ENCODE results near the gene CPSF4L. TPM values are rescaled to one million over a fixed set of nuclear protein-coding genes. Genes with fewer than 3 reads are reported as not detected.

Gene CPSF4L
- total RNA-seq, 1 donor from 2014 or later, result not detected

GRCh38 chr17:73284354-73284753, 22.7 kb upstream of the CPSF4L start:
- TF ChIP-seq CTCF (conservative IDR thresholded peaks at IDR 0.05; ENCODE audit: low read depth, low read length), result no peak
- no peak for DNase-seq (ENCODE audit: low read depth)
- H3K4me3 ChIP-seq (ENCODE audit: low read depth, low read length), result no peak overlapping the region

DNA sequence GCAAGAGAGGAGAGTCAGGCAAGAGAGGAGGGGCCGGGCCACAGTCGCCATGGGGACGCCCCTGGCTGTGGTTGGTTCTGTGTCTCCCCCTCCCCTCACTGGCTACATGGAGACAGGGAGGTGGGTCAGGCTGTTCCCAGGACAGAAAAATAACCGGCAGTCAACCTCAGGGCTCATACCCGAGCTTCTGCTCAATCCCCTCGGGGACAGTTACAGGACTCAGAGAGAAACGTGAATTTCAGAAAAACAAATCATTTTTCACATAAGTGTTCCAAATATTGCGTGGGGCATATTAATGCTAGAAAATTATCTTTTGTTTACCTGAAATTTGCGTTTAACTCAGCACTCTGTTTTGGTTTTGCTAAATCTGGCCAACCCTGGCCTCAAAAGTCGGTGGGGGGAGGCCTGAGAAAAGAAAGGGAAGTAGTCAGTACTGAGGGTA, 22.2 kb upstream of the CPSF4L start:
- no peak for TF ChIP-seq CTCF (conservative IDR thresholded peaks at IDR 0.05; ENCODE audit: low read depth, low read length)
- no peak overlapping the region for H3K4me3 ChIP-seq (ENCODE audit: low read depth, low read length)
- DNase-seq (ENCODE audit: low read depth), result no peak

DNA sequence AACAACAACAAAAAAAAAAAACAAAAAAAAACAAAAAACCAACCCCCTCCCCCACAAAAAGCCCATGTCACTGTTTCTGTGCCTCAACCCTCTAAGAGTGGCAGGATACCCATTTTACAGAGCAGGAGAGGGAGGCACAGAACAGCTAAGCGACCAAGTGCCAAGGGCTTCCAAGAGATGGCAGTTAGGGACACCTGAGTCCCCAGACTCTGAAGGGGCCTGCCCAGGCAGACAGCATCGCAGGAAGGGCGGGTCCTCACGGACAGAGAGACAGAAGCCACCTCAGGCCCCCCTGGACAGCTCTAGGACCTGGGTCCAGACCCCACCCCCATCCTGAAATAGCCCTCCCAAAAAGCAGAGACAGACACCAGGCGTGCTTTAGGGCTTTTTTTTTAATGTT, 21.6 kb upstream of the CPSF4L start:
- DNase-seq (ENCODE audit: low read depth), result no peak
- no peak for TF ChIP-seq CTCF (conservative IDR thresholded peaks at IDR 0.05; ENCODE audit: low read depth, low read length)
- H3K4me3 ChIP-seq (ENCODE audit: low read depth, low read length), result no peak overlapping the region

DNA sequence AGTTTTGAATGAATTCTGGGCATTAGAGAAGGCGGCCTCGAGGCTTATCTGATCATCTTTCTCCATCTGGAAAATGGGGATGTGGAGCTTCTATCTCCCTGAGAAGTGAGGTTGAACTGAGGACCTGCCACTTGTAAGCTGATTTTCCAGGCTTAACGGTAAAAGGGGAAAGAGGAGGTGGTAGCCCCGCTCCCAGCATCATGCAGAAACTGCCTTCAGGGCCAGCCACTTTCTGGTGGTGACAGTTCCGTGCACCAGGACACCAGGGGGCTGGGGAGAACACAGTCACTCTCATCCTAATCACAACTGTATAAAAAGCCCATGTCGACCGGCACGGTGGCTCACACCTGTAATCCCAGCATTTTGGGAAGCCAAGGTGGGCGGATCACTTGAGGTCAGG, 20.9 kb upstream of the CPSF4L start:
- H3K4me3 ChIP-seq (ENCODE audit: low read depth, low read length), result no peak overlapping the region
- no peak for DNase-seq (ENCODE audit: low read depth)
- no peak for TF ChIP-seq CTCF (conservative IDR thresholded peaks at IDR 0.05; ENCODE audit: low read depth, low read length)

- no peak for DNase-seq (ENCODE audit: low read depth)
- no peak overlapping the region for H3K4me3 ChIP-seq (ENCODE audit: low read depth, low read length)
- no peak for TF ChIP-seq CTCF (conservative IDR thresholded peaks at IDR 0.05; ENCODE audit: low read depth, low read length)
These were observed 20.2 kb upstream of the CPSF4L start for GRCh38 chr17:73281928-73282327.

DNA sequence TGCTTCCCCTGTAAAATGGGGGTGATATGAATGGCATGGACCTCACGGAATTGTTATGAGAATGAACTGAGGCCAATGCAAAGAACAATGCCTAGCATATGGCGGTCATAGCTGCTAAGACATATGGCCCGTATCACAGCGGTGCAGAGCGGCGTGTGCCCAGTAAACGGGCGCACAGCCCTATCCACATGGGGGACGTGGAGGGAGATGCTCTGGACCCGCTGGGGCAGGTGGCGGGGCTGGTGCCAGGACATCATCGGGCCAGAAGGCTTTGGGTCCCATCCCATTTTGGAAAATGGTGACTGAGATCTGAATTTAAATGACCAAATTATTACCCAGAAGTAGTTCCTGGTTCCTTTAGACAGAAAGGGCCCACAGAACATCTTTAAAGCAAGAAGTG, 18.5 kb upstream of the CPSF4L start:
- no peak for DNase-seq (ENCODE audit: low read depth)
- TF ChIP-seq CTCF (conservative IDR thresholded peaks at IDR 0.05; ENCODE audit: low read depth, low read length), result no peak
- no peak overlapping the region for H3K4me3 ChIP-seq (ENCODE audit: low read depth, low read length)

DNA sequence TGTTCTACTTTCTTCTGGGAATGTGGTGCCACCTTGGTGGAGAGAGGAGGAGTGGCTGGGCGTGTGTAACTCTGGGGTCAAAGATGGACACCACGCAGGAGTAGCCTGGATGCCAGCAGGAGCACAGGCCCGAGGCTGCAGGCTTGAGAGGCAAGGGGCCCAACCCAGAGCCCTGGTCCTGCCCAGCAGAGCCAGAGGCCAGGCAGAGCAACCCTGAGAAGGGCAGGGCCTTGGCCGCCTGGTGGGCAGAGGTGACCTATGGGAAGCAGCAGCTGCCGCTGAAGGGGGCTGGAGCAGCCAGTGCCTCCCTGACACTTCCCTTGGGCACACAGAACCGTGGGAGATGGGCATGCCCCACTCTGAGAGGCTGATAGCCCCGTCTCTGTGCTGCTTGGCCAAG, 18.0 kb upstream of the CPSF4L start:
- TF ChIP-seq CTCF (conservative IDR thresholded peaks at IDR 0.05; ENCODE audit: low read depth, low read length), result no peak
- H3K4me3 ChIP-seq (ENCODE audit: low read depth, low read length), result no peak overlapping the region
- no peak for DNase-seq (ENCODE audit: low read depth)

Data from epithelial cell of proximal tubule (primary cell).